H1 (cell line): ENCODE data around the gene MIA2. TPM values are rescaled to one million over a fixed set of nuclear protein-coding genes. Genes with fewer than 3 reads are reported as not detected.
"Not testable (repeated sequence)": the region's sequence is repeated elsewhere in the genome, so short reads cannot be mapped to it uniquely, and the experiment has no call there.

ENCODE experiments used
- CTCF ChIA-PET: fragments of 300-600 bp; sonication (Branson Sonifier 250); formaldehyde crosslinking; loops from one replicate; lab custom pipeline; 2021; ENCODE audit not compliant: partially characterized antibody; lab: Charles Lee
- POLR2A ChIA-PET: fragments of 300-600 bp; sonication (Branson Sonifier 250); formaldehyde crosslinking; loops from one replicate; lab custom pipeline; 2021; ENCODE audit warnings: inconsistent platforms; ENCODE audit not compliant: partially characterized antibody; lab: Charles Lee
- DNase-seq, 2 experiments: peaks; one replicate each; pipeline versions ENCODE4 v3.0.0 to v3.0.0-alpha.2; 2010 to 2022; ENCODE audit warnings: low spot score in 2 of 2, low read depth in 1 of 2, mixed read lengths in 1 of 2
- FAIRE-seq: peaks from 2 replicates; lab custom pipeline; 2011; peaks lifted over from hg19 to GRCh38; lab: Jason Lieb, UNC
- H2AFZ ChIP-seq: 2 replicates; pipeline ENCODE4 v1.8.1; 2012; ENCODE audit warnings: low read length, inconsistent platforms
- H2AK5ac ChIP-seq: 2 replicates; pipeline ENCODE4 v1.6.1; 2013; ENCODE audit warnings: low read depth, low read length
- H2BK120ac ChIP-seq: replicated peaks from 2 replicates; pipeline ENCODE3; 2013; ENCODE audit warnings: low read depth, low read length, inconsistent platforms
- H2BK12ac ChIP-seq: 2 replicates; pipeline ENCODE4 v1.6.1; 2013; ENCODE audit warnings: low read depth, low read length
- H2BK15ac ChIP-seq: 2 replicates; pipeline ENCODE4 v1.6.1; 2013; ENCODE audit warnings: low read length
- H2BK20ac ChIP-seq: 2 replicates; pipeline ENCODE4 v1.6.1; 2013; ENCODE audit warnings: low read length
- H2BK5ac ChIP-seq: 2 replicates; pipeline ENCODE4 v1.6.1; 2013; ENCODE audit warnings: low read depth, low read length
- H3K14ac ChIP-seq: 2 replicates; pipeline ENCODE4 v1.6.1; 2013; ENCODE audit warnings: inconsistent platforms; ENCODE audit not compliant: insufficient read length
- H3K18ac ChIP-seq: 2 replicates; pipeline ENCODE4 v1.6.1; 2013; ENCODE audit warnings: low read length; ENCODE audit errors: extremely low read depth
- H3K23ac ChIP-seq: 2 replicates; pipeline ENCODE4 v1.6.1; 2013; ENCODE audit warnings: inconsistent platforms; ENCODE audit not compliant: insufficient read length
- H3K23me2 ChIP-seq: 2 replicates; pipeline ENCODE4 v1.6.1; 2013; ENCODE audit warnings: low read depth, low read length
- H3K27ac ChIP-seq: 2 replicates; pipeline ENCODE4 v1.6.1; 2011; ENCODE audit warnings: low read depth, low read length, inconsistent platforms
- H3K27me3 ChIP-seq, 4 experiments: replicated peaks in 1 of 4; 1 replicate in 1 of 4; 2 replicates in 3 of 4; pipeline versions ENCODE4 v1.6.1 to v1.8.1; 2011 to 2013; ENCODE audit warnings: low read length in 3 of 4, mild to moderate bottlenecking in 3 of 4, inconsistent platforms in 2 of 4, mixed read lengths in 2 of 4, moderate library complexity in 1 of 4; ENCODE audit not compliant: control insufficient read depth in 3 of 4, insufficient read depth in 3 of 4; ENCODE audit errors: extremely low read depth in 1 of 4
- H3K36me3 ChIP-seq, 4 experiments: 2 replicates each; pipeline versions ENCODE4 v1.6.1 to v1.8.1; 2011 to 2013; ENCODE audit warnings: mild to moderate bottlenecking in 4 of 4, low read length in 3 of 4, moderate library complexity in 2 of 4, control low read depth in 1 of 4, inconsistent platforms in 1 of 4; ENCODE audit not compliant: insufficient read depth in 4 of 4, control insufficient read depth in 2 of 4
- H3K4ac ChIP-seq: replicated peaks from 2 replicates; pipeline ENCODE3; 2013; ENCODE audit warnings: low read length, low read depth, mixed read lengths, inconsistent platforms; ENCODE audit not compliant: insufficient read length
- H3K4me1 ChIP-seq, 4 experiments: replicated peaks in 1 of 4; 1 replicate in 1 of 4; 2 replicates in 3 of 4; pipeline versions ENCODE4 v1.6.1 to v1.8.1; 2011 to 2013; ENCODE audit warnings: low read length in 3 of 4, inconsistent platforms in 2 of 4, mixed read lengths in 1 of 4; ENCODE audit not compliant: insufficient read depth in 4 of 4, control insufficient read depth in 3 of 4
- H3K4me2 ChIP-seq, 2 experiments: 2 replicates each; pipeline versions ENCODE4 v1.6.1 to v1.8.1; 2011 to 2013; ENCODE audit warnings: low read depth in 2 of 2, low read length in 2 of 2, control low read depth in 1 of 2, inconsistent platforms in 1 of 2, mild to moderate bottlenecking in 1 of 2; ENCODE audit not compliant: insufficient read depth in 1 of 2
- H3K4me3 ChIP-seq, 4 experiments: fragments of 200-600, 300-600 bp in 1 of 4; sonication (generic), shearing (Covaris generic), sonication (Bioruptor Twin) in 1 of 4; 2 replicates each; pipeline versions ENCODE4 v1.5.1 to v1.8.1; 2011 to 2016; ENCODE audit warnings: low read length in 4 of 4, low read depth in 3 of 4, control low read depth in 2 of 4, inconsistent platforms in 2 of 4, mild to moderate bottlenecking in 2 of 4, mixed read lengths in 1 of 4, moderate library complexity in 1 of 4; ENCODE audit not compliant: insufficient read depth in 2 of 4; ENCODE audit errors: extremely low read depth in 1 of 4
- H3K56ac ChIP-seq: replicated peaks from 2 replicates; pipeline ENCODE3; 2013; ENCODE audit warnings: low read depth, mild to moderate bottlenecking, mixed read lengths, low read length, inconsistent platforms; ENCODE audit not compliant: insufficient read length
- H3K79me1 ChIP-seq: 2 replicates; pipeline ENCODE4 v1.6.1; 2013; ENCODE audit warnings: low read depth, low read length, control low read depth
- H3K79me2 ChIP-seq, 2 experiments: 2 replicates each; pipeline versions ENCODE4 v1.6.1 to v1.8.1; 2012 to 2013; ENCODE audit warnings: low read length in 2 of 2, mild to moderate bottlenecking in 2 of 2, inconsistent platforms in 1 of 2; ENCODE audit not compliant: insufficient read depth in 2 of 2, control insufficient read depth in 1 of 2
- H3K9ac ChIP-seq, 4 experiments: replicated peaks in 1 of 4; 1 replicate in 1 of 4; 2 replicates in 3 of 4; pipeline versions ENCODE4 v1.6.1 to v1.8.1; 2011 to 2013; ENCODE audit warnings: low read depth in 3 of 4, low read length in 3 of 4, control low read depth in 2 of 4, mild to moderate bottlenecking in 2 of 4, moderate library complexity in 2 of 4, inconsistent platforms in 1 of 4; ENCODE audit errors: extremely low read depth in 1 of 4
- H3K9me3 ChIP-seq, 2 experiments: 2 replicates each; pipeline versions ENCODE4 v1.6.1 to v1.8.1; 2012 to 2013; ENCODE audit warnings: mild to moderate bottlenecking in 2 of 2, moderate library complexity in 2 of 2, control low read depth in 1 of 2, inconsistent platforms in 1 of 2, low read depth in 1 of 2, low read length in 1 of 2, mixed read lengths in 1 of 2; ENCODE audit not compliant: insufficient read depth in 2 of 2
- H4K20me1 ChIP-seq, 2 experiments: replicated peaks in 1 of 2; 2 replicates each; pipeline versions ENCODE3 to v1.8.1; 2011 to 2013; ENCODE audit warnings: inconsistent platforms in 2 of 2, low read length in 2 of 2, mild to moderate bottlenecking in 1 of 2; ENCODE audit not compliant: insufficient read depth in 2 of 2, control insufficient read depth in 1 of 2
- H4K5ac ChIP-seq: 2 replicates; pipeline ENCODE4 v1.6.1; 2013; ENCODE audit warnings: low read length, low read depth, mixed read lengths, inconsistent platforms; ENCODE audit not compliant: insufficient read length
- H4K8ac ChIP-seq: 2 replicates; pipeline ENCODE4 v1.8.0; 2013; ENCODE audit warnings: mild to moderate bottlenecking, moderate library complexity, low read length, inconsistent platforms; ENCODE audit not compliant: insufficient read depth; ENCODE audit errors: extremely low read depth
- H4K91ac ChIP-seq: replicated peaks from 2 replicates; pipeline ENCODE3; 2013; ENCODE audit warnings: low read length, mixed read lengths, inconsistent platforms; ENCODE audit not compliant: insufficient read length
- PHF8 ChIP-seq: fragments of 200-600 bp; sonication (generic); conservative IDR thresholded peaks from 2 replicates; pipeline ENCODE4 v1.7.1; 2012; ENCODE audit warnings: low read depth, mild to moderate bottlenecking, inconsistent platforms, low read length, moderate library complexity
- SUZ12 ChIP-seq: fragments of 200-600 bp; sonication (generic); IDR thresholded peaks from 2 replicates; pipeline ENCODE4 v1.6.1; 2012; ENCODE audit warnings: mild to moderate bottlenecking, inconsistent platforms, low read length, moderate library complexity, mixed read lengths
- YY1 ChIP-seq: IDR thresholded peaks from 2 replicates; pipeline ENCODE4 v1.6.1; 2011; ENCODE audit warnings: low read depth, mild to moderate bottlenecking, low read length
- WGBS, 2 experiments: shearing (Covaris generic) in 1 of 2; methylation state at CpG; one replicate each; pipeline versions ENCODE4 v1.1.6 to v1.1.7; 2013 to 2015; ENCODE audit warnings: low lambda C conversion rate in 2 of 2, mixed read lengths in 2 of 2, inconsistent platforms in 1 of 2, low coverage in 1 of 2, missing lambda C conversion rate in 1 of 2; ENCODE audit not compliant: insufficient replicate concordance in 2 of 2, insufficient coverage in 1 of 2, insufficient read length in 1 of 2; ENCODE audit errors: extremely low coverage in 1 of 2, missing lambda C conversion rate in 1 of 2; 5-methylcytosine and 5-hydroxymethylcytosine counted together
- polyA plus RNA-seq, 7 experiments: library from polyadenylated mRNA; depleted of rRNA in 3 of 7; stranded (reverse) in 5 of 7; unstranded in 2 of 7; fragments of >200 nt in 5 of 7; fragments of 200-250 nt in 2 of 7; gene quantifications; 1 replicate in 5 of 7; 2 replicates in 1 of 7; 4 replicates in 1 of 7; pipeline versions ENCODE4 v1.2.1 to v1.2.3, GENCODE V29; 2011 to 2013; ENCODE audit warnings: missing spikeins in 2 of 7, mixed read lengths in 2 of 7
- total RNA-seq: library from RNA; stranded (reverse); fragmentation: NEBNext Ultra II Directional; extraction: Animal tissue kit (Norgen Biotek cat#: 25700); gene quantifications from 2 replicates; pipeline ENCODE4 v1.2.1, GENCODE V29; 2021

Gene MIA2
- total and polyA plus RNA-seq, 2 of the 8 experiments (the other 6 are each of a cell fraction or from before 2014, with no cell fraction given): 10.1 to 15.0 TPM

- TF ChIP-seq PHF8 (no peak), SUZ12 (no peak), YY1 (no peak)
Measured at GRCh38 chr14:39258782-39259545, 25.2 kb downstream of the MIA2 start (continued).

DNA sequence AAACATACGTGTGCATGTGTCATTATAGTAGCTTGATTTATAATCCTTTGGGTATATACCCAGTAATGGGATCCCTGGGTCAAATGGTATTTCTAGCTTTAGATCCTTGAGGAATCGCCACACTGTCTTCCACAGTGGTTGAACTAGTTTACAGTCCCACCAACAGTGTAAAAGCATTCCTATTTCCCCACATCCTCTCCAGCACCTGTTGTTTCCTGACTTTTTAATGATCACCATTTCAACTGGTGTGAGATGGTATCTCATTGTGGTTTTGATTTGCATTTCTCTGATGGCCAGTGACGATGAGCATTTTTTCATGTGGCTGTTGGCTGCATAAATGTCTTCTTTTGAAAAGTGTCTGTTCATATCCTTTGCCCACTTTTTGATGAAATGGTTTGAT, 26.4 kb downstream of the MIA2 start:
- DNase-seq, H2BK20ac ChIP-seq, H3K36me3 ChIP-seq, H3K27me3 ChIP-seq, H4K5ac ChIP-seq, CTCF ChIA-PET, H3K4ac ChIP-seq, FAIRE-seq, H3K23ac ChIP-seq, H2BK5ac ChIP-seq, H2AK5ac ChIP-seq, H2BK120ac ChIP-seq, H3K9ac ChIP-seq, H3K23me2 ChIP-seq, H4K8ac ChIP-seq, H3K4me2 ChIP-seq, H4K20me1 ChIP-seq, H3K27ac ChIP-seq, H3K79me1 ChIP-seq, H3K14ac ChIP-seq, H3K9me3 ChIP-seq, H2BK12ac ChIP-seq, H3K4me3 ChIP-seq, H2AFZ ChIP-seq, H3K56ac ChIP-seq, H3K18ac ChIP-seq, H3K79me2 ChIP-seq, H3K4me1 ChIP-seq, H2BK15ac ChIP-seq, H4K91ac ChIP-seq, POLR2A ChIA-PET: not testable (repeated sequence)
- 82% methylated on average over 3 of the region's 3 CpGs; no CpG with 5 or more reads in 1 of the 2 experiments for WGBS, 2 experiments
